Cardiac fibroblast (primary cell): ENCODE measurements around the gene ADH5.
"Not testable (repeated sequence)": the region's sequence is repeated elsewhere in the genome, so short reads cannot be mapped to it uniquely, and the experiment has no call there.

Experiments used
- DNase-seq, 2 donors: peaks; one replicate each; pipeline versions ENCODE4 v3.0.0 to v3.0.0-alpha.2; 2010; ENCODE audit warnings: low read depth in 2 of 2
- H3K4me3 ChIP-seq, 2 donors: replicated peaks in 1 of 2; 1 replicate in 1 of 2; 2 replicates in 1 of 2; pipeline ENCODE4 v1.5.1; 2011; ENCODE audit warnings: low read depth in 2 of 2, low read length in 2 of 2, mild to moderate bottlenecking in 2 of 2, moderate library complexity in 1 of 2
- TF ChIP-seq, protein P1 (sequence below): IDR thresholded peaks from one replicate; pipeline ENCODE4 v1.5.1; 2011; ENCODE audit warnings: low read depth, mild to moderate bottlenecking, low read length, inconsistent platforms

ADH5 gene

GRCh38 chr4:99082192-99082591 is 6.4 kb downstream of the ADH5 start:
- no peak for DNase-seq
- H3K4me3 ChIP-seq: no peak overlapping the region
- TF ChIP-seq, protein P1, sequence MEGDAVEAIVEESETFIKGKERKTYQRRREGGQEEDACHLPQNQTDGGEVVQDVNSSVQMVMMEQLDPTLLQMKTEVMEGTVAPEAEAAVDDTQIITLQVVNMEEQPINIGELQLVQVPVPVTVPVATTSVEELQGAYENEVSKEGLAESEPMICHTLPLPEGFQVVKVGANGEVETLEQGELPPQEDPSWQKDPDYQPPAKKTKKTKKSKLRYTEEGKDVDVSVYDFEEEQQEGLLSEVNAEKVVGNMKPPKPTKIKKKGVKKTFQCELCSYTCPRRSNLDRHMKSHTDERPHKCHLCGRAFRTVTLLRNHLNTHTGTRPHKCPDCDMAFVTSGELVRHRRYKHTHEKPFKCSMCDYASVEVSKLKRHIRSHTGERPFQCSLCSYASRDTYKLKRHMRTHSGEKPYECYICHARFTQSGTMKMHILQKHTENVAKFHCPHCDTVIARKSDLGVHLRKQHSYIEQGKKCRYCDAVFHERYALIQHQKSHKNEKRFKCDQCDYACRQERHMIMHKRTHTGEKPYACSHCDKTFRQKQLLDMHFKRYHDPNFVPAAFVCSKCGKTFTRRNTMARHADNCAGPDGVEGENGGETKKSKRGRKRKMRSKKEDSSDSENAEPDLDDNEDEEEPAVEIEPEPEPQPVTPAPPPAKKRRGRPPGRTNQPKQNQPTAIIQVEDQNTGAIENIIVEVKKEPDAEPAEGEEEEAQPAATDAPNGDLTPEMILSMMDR: no peak

DNA sequence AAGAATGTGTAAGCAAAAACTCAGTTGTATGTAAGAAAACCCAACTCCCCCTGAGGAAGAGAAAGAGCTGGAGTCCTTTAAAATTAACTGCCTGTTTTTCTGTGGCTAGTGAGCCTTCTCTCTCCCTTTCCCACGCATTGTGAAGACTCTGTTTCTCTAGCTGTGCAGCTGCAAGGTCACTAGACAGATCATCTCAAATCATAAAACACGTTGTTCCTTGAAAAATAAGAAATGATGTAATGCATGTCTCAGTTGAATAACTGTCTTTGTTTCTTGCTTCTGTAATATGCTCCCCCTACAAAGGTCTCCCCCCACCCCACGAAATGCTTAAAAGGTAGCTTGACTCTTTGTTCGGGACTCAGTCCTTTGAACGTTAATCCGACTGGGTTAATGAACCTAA is 7.7 kb downstream of the ADH5 start:
- not testable (repeated sequence) for H3K4me3 ChIP-seq, DNase-seq

DNA sequence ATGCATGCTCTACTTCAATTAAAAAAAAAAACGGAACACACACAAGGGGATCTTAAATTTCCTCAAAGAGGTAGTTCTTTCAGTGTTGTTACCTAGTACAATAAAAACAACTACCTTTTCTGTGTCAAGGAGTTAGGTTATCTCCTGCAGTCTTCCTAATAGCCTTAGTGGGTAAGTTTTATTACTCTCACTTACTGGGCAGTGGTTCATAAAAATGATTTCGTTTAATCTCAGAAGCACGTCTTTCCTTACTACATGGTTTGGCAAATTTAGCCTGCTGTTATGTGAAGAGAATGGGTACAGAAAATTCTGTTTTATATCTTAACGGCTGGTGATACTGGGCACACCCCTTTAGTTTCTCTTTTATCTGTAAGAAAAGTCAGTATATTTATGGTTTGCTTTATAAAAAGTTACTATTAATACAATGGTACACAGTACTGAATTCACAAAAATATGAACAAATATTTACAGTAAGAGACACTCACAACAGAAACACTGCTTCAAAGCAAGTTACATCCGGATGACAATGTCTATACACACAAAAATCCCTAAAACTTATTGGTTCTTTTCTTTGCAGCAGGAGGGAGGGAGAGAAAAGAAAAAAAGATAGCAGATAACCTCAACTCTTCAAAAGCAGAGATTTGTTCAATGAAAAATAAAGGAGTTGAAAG is 8.8 kb downstream of the ADH5 start:
- no peak for DNase-seq
- TF ChIP-seq, protein P1: no peak
- no peak overlapping the region for H3K4me3 ChIP-seq

GRCh38 chr4:99078931-99079624 is 9.5 kb downstream of the ADH5 start:
- DNase-seq: no peak
- TF ChIP-seq, protein P1: no peak
- H3K4me3 ChIP-seq: no peak overlapping the region

- no peak for DNase-seq
- H3K4me3 ChIP-seq: no peak overlapping the region
- TF ChIP-seq, protein P1: no peak
Measured at GRCh38 chr4:99078336-99078735, 10.3 kb downstream of the ADH5 start.

DNA sequence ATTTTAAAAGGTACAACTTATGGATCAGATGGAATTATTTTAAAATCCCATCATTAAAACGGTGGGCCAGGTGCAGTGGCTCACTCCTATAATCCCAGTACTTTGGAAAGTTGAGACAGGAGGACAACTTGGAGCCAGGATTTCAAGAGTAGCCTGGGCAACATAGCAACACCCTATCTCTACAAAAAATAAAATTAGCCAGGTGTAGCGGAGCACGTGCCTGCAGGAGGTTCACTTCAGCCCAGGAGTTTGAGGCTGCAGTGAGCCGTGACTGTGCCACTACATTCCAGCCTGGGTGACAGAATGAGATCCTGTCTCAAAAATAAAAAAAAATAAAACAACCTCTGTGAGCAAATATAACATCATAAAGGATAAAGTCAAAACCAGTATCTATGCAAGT is 11.4 kb downstream of the ADH5 start:
- TF ChIP-seq, protein P1: no peak
- DNase-seq: no peak

GRCh38 chr4:99076292-99076976 is 12.2 kb downstream of the ADH5 start:
- no peak overlapping the region for H3K4me3 ChIP-seq
- TF ChIP-seq, protein P1: no peak
- DNase-seq: no peak

More for the DNA sequence above, 11.4 kb downstream of the ADH5 start:
- no peak overlapping the region for H3K4me3 ChIP-seq
